GM12891 (cell line): Measurements from ENCODE around the gene FBN1.

Experiments
- POLR2A ChIP-seq: IDR thresholded peaks from 2 replicates; pipeline ENCODE4 v1.6.1; 2011; ENCODE audit warnings: low read depth, low read length, control low read depth
- POLR2AphosphoS5 ChIP-seq: IDR thresholded peaks from 2 replicates; pipeline ENCODE4 v1.6.1; 2011; ENCODE audit warnings: low read depth, low read length, control low read depth

DNA sequence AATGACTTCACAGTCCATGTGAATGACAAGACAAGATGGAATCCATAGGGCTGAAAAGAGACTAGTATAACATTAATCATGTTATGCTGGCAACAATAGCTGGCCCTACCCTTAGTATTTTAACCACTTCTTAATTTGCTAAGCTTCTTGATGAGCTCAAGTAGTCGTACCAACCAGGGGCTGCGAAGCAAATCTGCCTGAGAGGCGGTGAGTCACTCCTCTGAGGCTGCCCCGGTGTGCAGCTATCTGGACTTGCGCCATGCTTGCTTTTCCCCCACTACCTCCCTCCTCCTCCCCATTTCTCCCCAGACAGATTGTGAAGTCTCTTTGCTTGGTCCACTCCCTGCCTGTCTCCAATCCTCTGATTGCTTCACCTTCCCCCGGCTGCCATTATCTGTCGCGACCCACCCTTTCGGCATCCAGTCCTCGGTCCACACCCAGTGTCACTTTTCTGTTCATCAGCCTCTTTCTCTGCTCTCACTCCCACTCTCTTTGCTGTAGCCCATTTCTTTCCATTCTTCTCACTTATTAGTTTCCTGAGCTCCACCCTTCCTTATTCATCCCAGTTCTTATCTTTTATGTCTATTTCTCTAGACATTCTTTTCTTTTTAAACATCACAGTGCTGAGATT is 271.6 kb downstream of the FBN1 start:
- TF ChIP-seq POLR2AphosphoS5 (no peak), POLR2A (no peak)
